H9 (cell line): Measurements from ENCODE around the gene WDR91. TPM values are rescaled to one million over a fixed set of nuclear protein-coding genes. Genes with fewer than 3 reads are reported as not detected.

Experiments used
- DNase-seq: peaks from one replicate; pipeline ENCODE4 v3.0.0-alpha.2; 2017
- H2AFZ ChIP-seq: one replicate; pipeline ENCODE4 v1.6.1; 2013; ENCODE audit warnings: mild to moderate bottlenecking, low read length, control low read depth, moderate library complexity
- H2AK5ac ChIP-seq: 2 replicates; pipeline ENCODE4 v1.6.1; 2013; ENCODE audit warnings: low read length, control low read depth, mixed read lengths; ENCODE audit not compliant: insufficient read length
- H2BK120ac ChIP-seq: one replicate; pipeline ENCODE4 v1.6.1; 2013; ENCODE audit warnings: low read depth, mild to moderate bottlenecking, low read length, control low read depth, inconsistent platforms; ENCODE audit not compliant: poor library complexity, severe bottlenecking
- H2BK12ac ChIP-seq: 2 replicates; pipeline ENCODE4 v1.6.1; 2013; ENCODE audit warnings: low read length, control low read depth, mixed read lengths, low read depth; ENCODE audit not compliant: insufficient read length
- H2BK15ac ChIP-seq: 2 replicates; pipeline ENCODE4 v1.6.1; 2013; ENCODE audit warnings: low read depth, low read length, control low read depth
- H2BK20ac ChIP-seq: one replicate; pipeline ENCODE4 v1.6.1; 2013; ENCODE audit warnings: low read depth, mild to moderate bottlenecking, low read length, control low read depth, inconsistent platforms; ENCODE audit not compliant: poor library complexity, severe bottlenecking
- H2BK5ac ChIP-seq: 2 replicates; pipeline ENCODE4 v1.6.1; 2013; ENCODE audit warnings: low read length, control low read depth, mixed read lengths; ENCODE audit not compliant: insufficient read length
- H3K14ac ChIP-seq: 2 replicates; pipeline ENCODE4 v1.6.1; 2013; ENCODE audit warnings: low read length, control low read depth; ENCODE audit not compliant: insufficient read depth
- H3K18ac ChIP-seq: 2 replicates; pipeline ENCODE4 v1.6.1; 2013; ENCODE audit warnings: low read depth, mild to moderate bottlenecking, mixed read lengths, low read length, control low read depth; ENCODE audit not compliant: insufficient read length
- H3K23ac ChIP-seq: 2 replicates; pipeline ENCODE4 v1.6.1; 2013; ENCODE audit warnings: low read length, control low read depth, mixed read lengths, low read depth; ENCODE audit not compliant: insufficient read length
- H3K23me2 ChIP-seq: 2 replicates; pipeline ENCODE4 v1.6.1; 2013; ENCODE audit warnings: low read depth, mild to moderate bottlenecking, mixed read lengths, low read length, control low read depth; ENCODE audit not compliant: insufficient read length, poor library complexity, severe bottlenecking
- H3K27ac ChIP-seq: 2 replicates; pipeline ENCODE4 v1.5.1; 2013; ENCODE audit warnings: low read length, control low read depth, mixed read lengths, low read depth; ENCODE audit not compliant: insufficient read length
- H3K27me3 ChIP-seq: 2 replicates; pipeline ENCODE4 v1.6.1; 2013; ENCODE audit warnings: low read length, control low read depth, inconsistent platforms; ENCODE audit not compliant: insufficient read depth
- H3K4ac ChIP-seq: 2 replicates; pipeline ENCODE4 v1.6.1; 2013; ENCODE audit warnings: low read depth, mild to moderate bottlenecking, control low read depth, inconsistent platforms, low read length, moderate library complexity
- H3K4me1 ChIP-seq: 2 replicates; pipeline ENCODE4 v1.6.1; 2013; ENCODE audit warnings: low read length, control low read depth, inconsistent platforms; ENCODE audit not compliant: insufficient read depth
- H3K4me2 ChIP-seq: 2 replicates; pipeline ENCODE4 v1.6.1; 2013; ENCODE audit warnings: low read length, control low read depth, mixed read lengths; ENCODE audit not compliant: insufficient read length, insufficient read depth
- H3K56ac ChIP-seq: 2 replicates; pipeline ENCODE4 v1.6.1; 2013; ENCODE audit warnings: low read depth, mild to moderate bottlenecking, mixed read lengths, low read length, control low read depth; ENCODE audit not compliant: insufficient read length
- H3K79me1 ChIP-seq: 2 replicates; pipeline ENCODE4 v1.6.1; 2013; ENCODE audit warnings: low read depth, mild to moderate bottlenecking, moderate library complexity, low read length, control low read depth, inconsistent platforms; ENCODE audit not compliant: insufficient read depth, poor library complexity, severe bottlenecking
- H3K79me2 ChIP-seq: 2 replicates; pipeline ENCODE4 v1.6.1; 2013; ENCODE audit warnings: low read length, control low read depth, inconsistent platforms; ENCODE audit not compliant: insufficient read depth
- H3K9ac ChIP-seq: 2 replicates; pipeline ENCODE4 v1.6.1; 2013; ENCODE audit warnings: low read length, control low read depth, mixed read lengths; ENCODE audit not compliant: insufficient read length; ENCODE audit errors: extremely low read depth
- H3K9me3 ChIP-seq: one replicate; pipeline ENCODE4 v1.6.1; 2013; ENCODE audit warnings: low read depth, low read length, inconsistent platforms; ENCODE audit not compliant: control insufficient read depth
- H3T11ph ChIP-seq: one replicate; pipeline ENCODE4 v1.6.1; 2013; ENCODE audit warnings: mild to moderate bottlenecking, low read length, control low read depth, inconsistent platforms
- H4K20me1 ChIP-seq: one replicate; pipeline ENCODE4 v1.6.1; 2013; ENCODE audit not compliant: control insufficient read depth, insufficient read length, insufficient read depth
- H4K5ac ChIP-seq: 2 replicates; pipeline ENCODE4 v1.6.1; 2013; ENCODE audit warnings: low read depth, mild to moderate bottlenecking, mixed read lengths, low read length, control low read depth; ENCODE audit not compliant: insufficient read length
- H4K8ac ChIP-seq: replicated peaks from 2 replicates; pipeline ENCODE4 v1.6.1; 2013; ENCODE audit warnings: low read length, control low read depth, mixed read lengths, low read depth; ENCODE audit not compliant: insufficient read length
- H4K91ac ChIP-seq: 2 replicates; pipeline ENCODE4 v1.6.1; 2013; ENCODE audit warnings: low read depth, mild to moderate bottlenecking, moderate library complexity, mixed read lengths, low read length, control low read depth; ENCODE audit not compliant: insufficient read length
- H3K27ac Mint-ChIP-seq, 3 experiments: 2 replicates in 2 of 3; 3 replicates in 1 of 3; pipeline ENCODE4 v1.8.0; 2020 to 2021; ENCODE audit warnings: mixed read lengths in 3 of 3, mild to moderate bottlenecking in 1 of 3, moderate library complexity in 1 of 3
- H3K27me3 Mint-ChIP-seq: 2 replicates; pipeline ENCODE4 v1.8.0; 2021; ENCODE audit warnings: low read depth, mild to moderate bottlenecking, moderate library complexity, mixed read lengths
- H3K36me3 Mint-ChIP-seq, 3 experiments: 2 replicates in 2 of 3; 3 replicates in 1 of 3; pipeline ENCODE4 v1.8.0; 2020 to 2021; ENCODE audit warnings: low read depth in 3 of 3, mixed read lengths in 3 of 3; ENCODE audit not compliant: insufficient read depth in 1 of 3
- H3K4me1 Mint-ChIP-seq, 2 experiments: 2 replicates each; pipeline ENCODE4 v1.8.0; 2020; ENCODE audit warnings: mixed read lengths in 2 of 2
- H3K4me3 Mint-ChIP-seq, 2 experiments: 2 replicates in 1 of 2; 3 replicates in 1 of 2; pipeline ENCODE4 v1.8.0; 2020 to 2021; ENCODE audit warnings: mild to moderate bottlenecking in 2 of 2, mixed read lengths in 2 of 2, moderate library complexity in 1 of 2
- H3K9me3 Mint-ChIP-seq, 2 experiments: 2 replicates in 1 of 2; 3 replicates in 1 of 2; pipeline ENCODE4 v1.8.0; 2020; ENCODE audit warnings: mild to moderate bottlenecking in 2 of 2, mixed read lengths in 2 of 2, moderate library complexity in 1 of 2
- CTCF ChIP-seq: fragments of 200-600 bp; sonication (generic); conservative IDR thresholded peaks from 3 replicates; pipeline ENCODE4 v1.8.0; 2021; ENCODE audit warnings: antibody characterized with exemption, mild to moderate bottlenecking
- WGBS: extraction: QIAGEN DNeasy Blood & Tissue Kit; methylation state at CpG from one replicate; pipeline ENCODE4 v1.1.7; 2013; ENCODE audit warnings: missing lambda C conversion rate, low lambda C conversion rate, mixed read lengths; ENCODE audit not compliant: insufficient read length; ENCODE audit errors: extremely low coverage; 5-methylcytosine and 5-hydroxymethylcytosine counted together
- total RNA-seq: library from RNA; stranded (reverse); gene quantifications from 2 replicates; pipeline ENCODE4 v1.2.1, GENCODE V29; 2021

WDR91 gene
- total RNA-seq, 1 experiment from 2014 or later: 9.4 TPM

DNA sequence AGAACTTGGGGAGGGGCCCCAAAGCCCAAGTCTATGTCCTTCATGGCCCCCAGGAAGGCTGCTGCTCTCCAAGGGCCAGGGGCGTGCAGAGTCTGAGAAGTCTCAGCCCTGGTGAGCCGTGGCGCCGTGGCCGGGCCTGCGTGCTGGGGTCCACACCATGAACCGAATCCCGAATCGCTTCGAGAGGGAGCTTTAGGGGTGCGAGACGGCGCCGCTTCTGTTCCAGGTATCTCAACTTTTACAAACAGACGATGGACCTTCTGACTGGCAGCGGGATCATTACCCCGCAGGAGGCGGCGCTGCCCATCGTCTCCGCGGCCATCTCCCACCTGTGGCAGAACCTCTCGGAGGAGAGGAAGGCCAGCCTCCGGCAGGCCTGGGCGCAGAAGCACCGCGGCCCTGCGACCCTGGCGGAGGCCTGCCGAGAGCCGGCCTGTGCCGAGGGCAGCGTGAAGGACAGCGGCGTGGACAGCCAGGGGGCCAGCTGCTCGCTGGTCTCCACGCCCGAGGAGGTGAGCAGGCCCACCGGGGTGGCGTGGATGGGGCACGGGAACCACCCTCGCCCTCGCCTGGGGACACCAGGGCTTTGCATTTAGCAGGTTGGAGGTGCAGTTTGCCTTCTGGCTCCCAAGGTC, 35.0 kb upstream of the WDR91 start:
- Mint-ChIP-seq H3K4me1 (peaks cover 3 to 11% of the 10 kb centered on the region in 2 experiments; a peak in 3 of 4 replicates), H3K9me3 (peaks cover 0 to 4% of the 10 kb centered on the region in 2 experiments; a peak in 2 of 5 replicates), H3K36me3 (no peaks in the 10 kb centered on the region; a peak in 1 of 7 replicates), H3K27ac (no peak overlapping the region), H3K4me3 (no peak overlapping the region), H3K27me3 (no peaks in the 10 kb centered on the region; the same call in 1 of the 2 replicates)
- no peak overlapping the region for H3K9ac ChIP-seq
- H3K9me3 ChIP-seq: no peaks in the 10 kb centered on the region
- H3T11ph ChIP-seq: no peak overlapping the region
- WGBS: no CpG with 5 or more reads among the region's 43 CpGs
- H4K5ac ChIP-seq: no peak overlapping the region
- H3K14ac ChIP-seq: no peak overlapping the region
- H2BK20ac ChIP-seq: no peak overlapping the region
- H3K4ac ChIP-seq: no peak overlapping the region
- no peak overlapping the region for H3K23ac ChIP-seq
- H3K56ac ChIP-seq: no peak overlapping the region
- H3K79me1 ChIP-seq: no peaks in the 10 kb centered on the region
- H4K91ac ChIP-seq: no peak overlapping the region
- H2AK5ac ChIP-seq: no peak overlapping the region
- DNase-seq: peak; percentile 17
- H3K4me2 ChIP-seq: no peak overlapping the region
- no peak overlapping the region for H2BK120ac ChIP-seq
- H2AFZ ChIP-seq: no peak overlapping the region
- no peaks in the 10 kb centered on the region for H3K23me2 ChIP-seq
- H3K79me2 ChIP-seq: no peaks in the 10 kb centered on the region
- H3K27me3 ChIP-seq: no peaks in the 10 kb centered on the region
- H3K18ac ChIP-seq: no peak overlapping the region
- 0 out of 2 replicates have a peak, but pooled peaks cover 5% of the 10 kb centered on the region for H3K4me1 ChIP-seq
- no peak overlapping the region for H3K27ac ChIP-seq
- H2BK5ac ChIP-seq: no peak overlapping the region
- H2BK15ac ChIP-seq: no peak overlapping the region
- H4K8ac ChIP-seq: no peak overlapping the region
- no peaks in the 10 kb centered on the region for H4K20me1 ChIP-seq
- no peak for TF ChIP-seq CTCF
- H2BK12ac ChIP-seq: no peak overlapping the region
